ENCODE measurements around the gene SEPTIN2. TPM values are rescaled to one million over a fixed set of nuclear protein-coding genes. Genes with fewer than 3 reads are reported as not detected.
"Not testable (repeated sequence)": the region's sequence is repeated elsewhere in the genome, so short reads cannot be mapped to it uniquely, and the experiment has no call there.

The SEPTIN2 gene
- total RNA-seq, 2 donors from 2014 or later = 226 to 271 TPM

DNA sequence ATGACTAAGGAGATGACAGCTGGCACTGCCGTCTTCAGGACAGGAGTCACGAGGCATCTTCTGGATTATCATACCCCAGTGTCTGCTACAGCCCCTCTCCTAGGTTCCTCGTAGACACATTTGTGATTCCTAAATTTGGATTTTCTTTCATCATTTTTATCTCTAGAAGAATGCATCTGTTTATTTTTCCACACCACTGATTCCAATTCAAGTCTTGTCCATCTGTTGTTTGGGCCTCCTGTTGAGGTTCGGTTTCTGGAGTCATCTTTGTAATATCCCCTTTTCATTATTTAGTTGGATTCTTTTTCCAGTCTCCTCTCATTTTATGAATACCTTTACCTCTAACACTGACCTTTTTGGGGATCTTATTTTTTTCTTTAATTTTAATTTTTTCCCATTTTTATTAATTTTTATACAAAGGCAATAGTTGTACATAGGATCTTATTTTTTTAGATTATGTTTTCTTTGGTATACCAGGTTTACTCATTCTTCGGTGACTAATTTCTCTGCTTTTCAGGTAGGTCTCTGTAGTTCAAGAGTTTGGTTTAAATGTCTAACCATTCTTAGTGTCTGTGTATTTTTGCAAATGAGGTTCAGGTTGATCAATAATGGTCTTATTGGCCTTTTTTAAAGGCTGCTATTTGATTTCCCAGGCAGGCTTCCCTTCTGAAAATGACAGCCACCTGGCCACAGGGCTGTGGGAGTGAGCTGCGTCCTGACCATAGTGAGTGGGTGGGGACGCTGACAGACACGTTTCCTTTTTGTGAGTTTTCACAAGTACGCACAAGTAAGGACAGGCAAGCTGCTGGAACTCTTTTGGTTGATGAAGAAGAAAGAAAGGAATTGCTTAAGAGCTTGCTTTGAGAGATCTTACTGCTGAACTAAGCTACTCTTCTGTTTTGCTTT, 74.8 kb downstream of the SEPTIN2 start:
- Histone ChIP-seq H3K9me3 (no peaks in the 10 kb centered on the region), H3K36me3 (replicated peaks in 1 of 2; ENCODE audit: insufficient read depth in 1 of 2, low read depth in 2 of 2) (no peaks in the 10 kb centered on the region), H3K4me1 (peaks cover 30% of the 10 kb centered on the region), H3K27me3 (no peaks in the 10 kb centered on the region), H3K27ac (no peak overlapping the region), H3K4me3 (no peak overlapping the region)
- intact Hi-C loops (cut with DNase I) = no loop called here
- ATAC-seq = no peak
- TF ChIP-seq POLR2A (IDR thresholded peaks at IDR 0.05) = no peak
- TF ChIP-seq, protein P1, sequence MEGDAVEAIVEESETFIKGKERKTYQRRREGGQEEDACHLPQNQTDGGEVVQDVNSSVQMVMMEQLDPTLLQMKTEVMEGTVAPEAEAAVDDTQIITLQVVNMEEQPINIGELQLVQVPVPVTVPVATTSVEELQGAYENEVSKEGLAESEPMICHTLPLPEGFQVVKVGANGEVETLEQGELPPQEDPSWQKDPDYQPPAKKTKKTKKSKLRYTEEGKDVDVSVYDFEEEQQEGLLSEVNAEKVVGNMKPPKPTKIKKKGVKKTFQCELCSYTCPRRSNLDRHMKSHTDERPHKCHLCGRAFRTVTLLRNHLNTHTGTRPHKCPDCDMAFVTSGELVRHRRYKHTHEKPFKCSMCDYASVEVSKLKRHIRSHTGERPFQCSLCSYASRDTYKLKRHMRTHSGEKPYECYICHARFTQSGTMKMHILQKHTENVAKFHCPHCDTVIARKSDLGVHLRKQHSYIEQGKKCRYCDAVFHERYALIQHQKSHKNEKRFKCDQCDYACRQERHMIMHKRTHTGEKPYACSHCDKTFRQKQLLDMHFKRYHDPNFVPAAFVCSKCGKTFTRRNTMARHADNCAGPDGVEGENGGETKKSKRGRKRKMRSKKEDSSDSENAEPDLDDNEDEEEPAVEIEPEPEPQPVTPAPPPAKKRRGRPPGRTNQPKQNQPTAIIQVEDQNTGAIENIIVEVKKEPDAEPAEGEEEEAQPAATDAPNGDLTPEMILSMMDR (IDR thresholded peaks at IDR 0.05) = no peak
- WGBS, 2 donors = 88 to 95% methylated on average over 9 of the region's 9 CpGs
- no peak for DNase-seq

DNA sequence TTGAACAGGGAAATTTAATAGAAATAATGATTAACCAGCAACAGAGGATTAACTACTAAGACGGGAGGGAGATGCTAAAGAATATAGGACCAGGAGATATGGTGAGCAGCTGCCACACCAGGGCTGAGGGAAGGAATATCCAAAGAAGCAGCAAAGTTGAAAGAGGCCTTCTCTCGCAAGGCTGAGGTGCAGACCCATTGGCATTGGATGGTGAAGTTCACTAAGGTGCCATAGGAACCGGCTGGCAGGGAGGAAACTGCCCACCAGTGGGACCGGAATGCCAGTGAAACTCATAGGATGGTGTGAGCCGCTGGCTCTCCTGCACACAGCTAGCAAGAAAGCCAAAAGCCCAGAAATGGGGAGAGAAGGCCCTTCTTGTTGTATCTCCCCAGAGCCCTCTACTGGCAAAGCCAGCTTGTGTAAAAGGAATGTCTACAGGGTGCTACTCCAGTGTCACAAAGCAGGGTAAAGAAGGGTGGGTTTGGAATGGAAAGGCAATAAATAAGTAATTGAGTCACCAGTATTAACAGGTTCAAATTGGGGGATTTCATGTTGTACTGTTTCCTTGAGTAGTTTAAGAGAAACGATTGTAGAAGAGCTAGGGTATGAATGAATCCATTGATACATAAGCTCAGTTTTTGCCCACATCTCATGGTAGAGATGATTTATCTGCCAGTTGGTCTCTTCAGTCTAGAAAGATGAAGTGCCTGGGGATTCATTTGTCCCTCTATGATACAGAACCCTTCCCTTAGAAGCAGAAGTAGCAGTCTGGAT, 76.4 kb downstream of the SEPTIN2 start:
- WGBS, 2 donors = 46 to 48% methylated on average over 5 to 6 of the region's 6 CpGs
- peak; percentile 52 to 78 (median 69) for DNase-seq
- Histone ChIP-seq H3K27ac (no peak overlapping the region), H3K4me3 (no peak overlapping the region), H3K4me1 (peaks cover 25% of the 10 kb centered on the region), H3K9me3 (no peaks in the 10 kb centered on the region), H3K27me3 (no peaks in the 10 kb centered on the region), H3K36me3 (replicated peaks in 1 of 2; ENCODE audit: insufficient read depth in 1 of 2, low read depth in 2 of 2) (no peaks in the 10 kb centered on the region)
- intact Hi-C loops (cut with DNase I) = no loop called here
- peak; percentile 81 for ATAC-seq
- TF ChIP-seq POLR2A (IDR thresholded peaks at IDR 0.05) = no peak
- TF ChIP-seq, protein P1 (IDR thresholded peaks at IDR 0.05) = peak in 6 of 7 experiments; percentile 30 to 69 (median 56)

DNA sequence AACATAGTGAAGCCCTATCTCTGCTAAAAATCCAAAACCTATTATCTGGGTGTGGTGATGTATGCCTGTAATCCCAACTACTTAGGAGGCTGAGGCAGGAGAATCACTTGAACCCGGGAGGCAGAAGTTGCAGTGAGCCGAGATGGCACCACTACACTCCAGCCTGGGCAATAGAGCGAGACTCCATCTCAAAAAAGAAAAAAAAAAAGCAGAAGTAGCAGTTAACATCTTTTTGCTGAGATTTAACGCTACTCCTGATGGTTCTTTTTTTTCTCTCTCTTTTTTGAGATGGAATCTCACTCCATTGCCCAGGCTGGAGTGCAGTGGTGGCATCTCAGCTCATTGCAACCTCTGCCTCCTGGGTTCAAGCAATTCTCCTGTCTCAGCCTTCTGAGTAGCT, 77.0 kb downstream of the SEPTIN2 start:
- Histone ChIP-seq H3K27ac (peak overlapping the region in 2 of 4 donors; percentile 0 to 39), H3K4me1 (peaks cover 25% of the 10 kb centered on the region)
- H3K4me3 ChIP-seq; DNase-seq; H3K36me3 ChIP-seq (replicated peaks in 1 of 2; ENCODE audit: insufficient read depth in 1 of 2, low read depth in 2 of 2); ATAC-seq; intact Hi-C loops (cut with DNase I); H3K27me3 ChIP-seq; H3K9me3 ChIP-seq: not testable (repeated sequence)
- WGBS, 2 donors = 96 to 98% methylated on average over 4 of the region's 4 CpGs

DNA sequence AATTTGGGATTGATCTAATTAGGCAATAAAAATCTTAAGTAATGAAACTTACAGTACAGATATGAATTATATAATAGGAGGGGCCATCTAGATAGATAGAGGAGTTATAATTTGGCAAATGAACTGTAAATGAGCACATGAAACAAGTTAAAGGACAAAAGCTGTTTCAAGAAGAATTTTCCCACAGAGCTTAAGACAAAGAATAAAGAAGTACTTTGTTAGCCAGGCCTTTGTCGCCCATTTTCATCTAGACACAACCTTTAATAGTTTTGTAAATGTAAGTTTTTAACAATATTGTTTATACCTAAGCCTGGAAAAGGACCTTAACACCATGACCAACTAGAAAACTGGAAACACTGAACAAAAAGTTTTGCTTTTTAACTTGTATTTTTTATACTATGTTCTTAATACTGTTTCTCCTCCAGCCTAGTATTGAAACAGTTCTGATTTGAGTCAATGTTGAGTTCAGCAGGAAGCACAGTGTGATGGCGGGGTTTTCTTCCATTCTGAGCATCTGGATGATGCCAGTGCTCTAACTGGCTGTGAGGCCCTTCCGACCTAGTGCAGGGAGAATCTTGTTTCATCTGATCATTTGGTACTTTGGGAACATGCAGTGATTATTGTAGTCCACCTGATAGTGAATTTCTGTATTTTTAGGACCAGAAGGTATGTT, 77.9 kb downstream of the SEPTIN2 start:
- Histone ChIP-seq H3K36me3 (replicated peaks in 1 of 2; ENCODE audit: insufficient read depth in 1 of 2, low read depth in 2 of 2) (no peaks in the 10 kb centered on the region), H3K27ac (peak overlapping the region in 2 of 4 donors; percentile 0 to 39), H3K4me1 (peaks cover 25% of the 10 kb centered on the region), H3K4me3 (no peak overlapping the region), H3K27me3 (no peaks in the 10 kb centered on the region), H3K9me3 (no peaks in the 10 kb centered on the region)
- no peak for ATAC-seq
- intact Hi-C loops (cut with DNase I) = no loop called here
- TF ChIP-seq, protein P1 (IDR thresholded peaks at IDR 0.05) = no peak
- no peak for TF ChIP-seq POLR2A (IDR thresholded peaks at IDR 0.05)
- WGBS, 2 donors = 66 to 73% methylated on average over 3 of the region's 3 CpGs
- no peak for DNase-seq

DNA sequence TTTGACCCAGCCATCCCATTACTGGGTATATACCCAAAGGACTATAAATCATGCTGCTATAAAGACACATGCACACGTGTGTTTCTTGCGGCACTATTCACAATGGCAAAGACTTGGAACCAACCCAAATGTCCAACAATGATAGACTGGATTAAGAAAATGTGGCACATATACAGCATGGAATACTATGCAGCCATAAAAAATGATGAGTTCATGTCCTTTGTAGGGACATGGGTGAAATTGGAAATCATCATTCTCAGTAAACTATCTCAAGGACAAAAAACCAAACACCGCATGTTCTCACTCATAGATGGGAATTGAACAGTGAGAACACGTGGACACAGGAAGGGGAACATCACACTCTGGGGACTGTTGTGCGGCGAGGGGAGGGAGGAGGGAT, 81.1 kb downstream of the SEPTIN2 start:
- H3K27me3 ChIP-seq; DNase-seq; H3K9me3 ChIP-seq; H3K27ac ChIP-seq; intact Hi-C loops (cut with DNase I); H3K36me3 ChIP-seq (replicated peaks in 1 of 2; ENCODE audit: insufficient read depth in 1 of 2, low read depth in 2 of 2); ATAC-seq; H3K4me3 ChIP-seq: not testable (repeated sequence)
- WGBS, 2 donors = 98% methylated on average over 6 of the region's 6 CpGs
- H3K4me1 ChIP-seq = peaks cover 20% of the 10 kb centered on the region
